Keratinocyte (primary cell): Measurements from ENCODE around the gene PLA2G2C.

Source experiments
- EZH2 ChIP-seq: IDR thresholded peaks from one replicate; pipeline ENCODE4 v1.6.1; 2012; ENCODE audit warnings: inconsistent platforms, mild to moderate bottlenecking, low read length, moderate library complexity
- TF ChIP-seq, protein P1 (sequence below), 3 experiments: IDR thresholded peaks in 1 of 3; conservative IDR thresholded peaks in 1 of 3; optimal IDR thresholded peaks in 1 of 3; 2 replicates in 2 of 3; 3 replicates in 1 of 3; pipeline versions ENCODE3 to v1.5.1; 2011; ENCODE audit warnings: low read length in 3 of 3, mild to moderate bottlenecking in 3 of 3, moderate library complexity in 2 of 3, control low read depth in 1 of 3, inconsistent platforms in 1 of 3; ENCODE audit not compliant: insufficient read depth in 2 of 3; ENCODE audit errors: extremely low read depth in 1 of 3

GRCh38 chr1:20223106-20223505 lies 36.8 kb upstream of the PLA2G2C start:
- TF ChIP-seq, protein P1, sequence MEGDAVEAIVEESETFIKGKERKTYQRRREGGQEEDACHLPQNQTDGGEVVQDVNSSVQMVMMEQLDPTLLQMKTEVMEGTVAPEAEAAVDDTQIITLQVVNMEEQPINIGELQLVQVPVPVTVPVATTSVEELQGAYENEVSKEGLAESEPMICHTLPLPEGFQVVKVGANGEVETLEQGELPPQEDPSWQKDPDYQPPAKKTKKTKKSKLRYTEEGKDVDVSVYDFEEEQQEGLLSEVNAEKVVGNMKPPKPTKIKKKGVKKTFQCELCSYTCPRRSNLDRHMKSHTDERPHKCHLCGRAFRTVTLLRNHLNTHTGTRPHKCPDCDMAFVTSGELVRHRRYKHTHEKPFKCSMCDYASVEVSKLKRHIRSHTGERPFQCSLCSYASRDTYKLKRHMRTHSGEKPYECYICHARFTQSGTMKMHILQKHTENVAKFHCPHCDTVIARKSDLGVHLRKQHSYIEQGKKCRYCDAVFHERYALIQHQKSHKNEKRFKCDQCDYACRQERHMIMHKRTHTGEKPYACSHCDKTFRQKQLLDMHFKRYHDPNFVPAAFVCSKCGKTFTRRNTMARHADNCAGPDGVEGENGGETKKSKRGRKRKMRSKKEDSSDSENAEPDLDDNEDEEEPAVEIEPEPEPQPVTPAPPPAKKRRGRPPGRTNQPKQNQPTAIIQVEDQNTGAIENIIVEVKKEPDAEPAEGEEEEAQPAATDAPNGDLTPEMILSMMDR (optimal IDR thresholded peaks at IDR 0.05 in 1 of 3, IDR thresholded peaks at IDR 0.05 in 1 of 3, conservative IDR thresholded peaks at IDR 0.05 in 1 of 3; ENCODE audit: extremely low read depth in 1 of 3, insufficient read depth in 2 of 3, low read length in 3 of 3): no peak
- no peak for TF ChIP-seq EZH2
